SK-N-SH (cell line): ENCODE results near the gene RGS7. TPM values are rescaled to one million over a fixed set of nuclear protein-coding genes. Genes with fewer than 3 reads are reported as not detected.

ENCODE experiments used
- CTCF ChIA-PET: fragments of 300-600, 350-600 bp; formaldehyde crosslinking; extraction: SDS; loops from one replicate; lab custom pipeline; 2021; lab: Yijun Ruan, JAX
- POLR2A ChIA-PET: fragments of 350-600 bp; sonication (Branson Sonifier 250); formaldehyde crosslinking; extraction: SDS; loops from one replicate; lab custom pipeline; 2020; ENCODE audit warnings: antibody characterized with exemption, inconsistent platforms; lab: Yijun Ruan, JAX
- DNase-seq: peaks from one replicate; pipeline ENCODE4 v3.0.0; 2012
- H2AFZ ChIP-seq: fragments of 200-600 bp; sonication (generic); 2 replicates; pipeline ENCODE4 v1.8.1; 2016; ENCODE audit warnings: antibody characterized with exemption, mild to moderate bottlenecking, low read depth
- H3F3A ChIP-seq: fragments of 200-600 bp; sonication (generic); replicated peaks from 2 replicates; pipeline ENCODE3; 2016; ENCODE audit warnings: antibody characterized with exemption, mild to moderate bottlenecking; ENCODE audit not compliant: insufficient read depth
- H3K27ac ChIP-seq, 2 experiments: fragments of 200-500 bp in 1 of 2; fragments of 200-600 bp in 1 of 2; sonication (Bioruptor generic) in 1 of 2; sonication (generic), shearing (Covaris generic) in 1 of 2; 2 replicates each; pipeline versions ENCODE4 v1.5.1 to v1.6.1; 2014 to 2016; ENCODE audit warnings: low read depth in 2 of 2, inconsistent platforms in 1 of 2, low read length in 1 of 2, mild to moderate bottlenecking in 1 of 2, mixed read lengths in 1 of 2
- H3K27me3 ChIP-seq: fragments of 200-600 bp; sonication (generic), shearing (Covaris generic); 2 replicates; pipeline ENCODE4 v1.6.1; 2016; ENCODE audit warnings: mixed run types; ENCODE audit not compliant: insufficient read depth
- H3K36me3 ChIP-seq, 2 experiments: fragments of 200-500 bp in 1 of 2; fragments of 200-600 bp in 1 of 2; sonication (Bioruptor generic) in 1 of 2; sonication (generic) in 1 of 2; replicated peaks in 1 of 2; 2 replicates each; pipeline versions ENCODE3 to v1.5.1; 2014 to 2016; ENCODE audit warnings: low read length in 1 of 2, mild to moderate bottlenecking in 1 of 2; ENCODE audit not compliant: insufficient read depth in 2 of 2, control insufficient read depth in 1 of 2
- H3K4me1 ChIP-seq, 2 experiments: fragments of 200-500 bp in 1 of 2; fragments of 200-600 bp in 1 of 2; sonication (Bioruptor generic) in 1 of 2; sonication (generic), shearing (Covaris generic) in 1 of 2; 2 replicates each; pipeline versions ENCODE4 v1.5.1 to v1.6.1; 2014 to 2016; ENCODE audit warnings: low read depth in 1 of 2, low read length in 1 of 2, mixed run types in 1 of 2; ENCODE audit not compliant: insufficient read depth in 2 of 2, control insufficient read depth in 1 of 2
- H3K4me2 ChIP-seq: fragments of 200-600 bp; sonication (generic), shearing (Covaris generic); 2 replicates; pipeline ENCODE4 v1.6.1; 2017; ENCODE audit warnings: mixed run types
- H3K4me3 ChIP-seq, 2 experiments: fragments of 200-500 bp in 1 of 2; fragments of 200-600 bp in 1 of 2; sonication (Bioruptor generic) in 1 of 2; sonication (generic), shearing (Covaris generic) in 1 of 2; 2 replicates each; pipeline versions ENCODE4 v1.5.1 to v1.8.1; 2014 to 2016; ENCODE audit warnings: low read depth in 2 of 2, inconsistent platforms in 1 of 2, low read length in 1 of 2, mild to moderate bottlenecking in 1 of 2, mixed read lengths in 1 of 2, moderate library complexity in 1 of 2
- H3K79me2 ChIP-seq: fragments of 200-600 bp; sonication (generic); 2 replicates; pipeline ENCODE4 v1.8.1; 2017; ENCODE audit warnings: mild to moderate bottlenecking; ENCODE audit not compliant: insufficient read depth
- H3K9ac ChIP-seq: fragments of 200-600 bp; sonication (generic); 2 replicates; pipeline ENCODE4 v1.6.1; 2017; ENCODE audit warnings: mixed run types
- H3K9me2 ChIP-seq: fragments of 200-600 bp; sonication (generic); 2 replicates; pipeline ENCODE4 v1.6.1; 2017; ENCODE audit warnings: mixed run types
- H3K9me3 ChIP-seq: fragments of 200-600 bp; sonication (generic); 2 replicates; pipeline ENCODE4 v1.6.1; 2017; ENCODE audit warnings: mixed run types, mild to moderate bottlenecking, moderate library complexity
- H4K20me1 ChIP-seq: fragments of 200-600 bp; sonication (generic); 2 replicates; pipeline ENCODE4 v1.6.1; 2017; ENCODE audit warnings: mild to moderate bottlenecking, mixed run types; ENCODE audit not compliant: insufficient read depth
- CTCF ChIP-seq: fragments of 200-600 bp; sonication (generic); IDR thresholded peaks from 2 replicates; pipeline ENCODE4 v1.6.1; 2017; ENCODE audit warnings: antibody characterized with exemption, mild to moderate bottlenecking, moderate library complexity
- ELF1 ChIP-seq: IDR thresholded peaks from 2 replicates; pipeline ENCODE4 v1.4.0; 2012
- EZH2phosphoT487 ChIP-seq: fragments of 200-600 bp; sonication (generic); IDR thresholded peaks from 2 replicates; pipeline ENCODE4 v1.6.1; 2017; ENCODE audit warnings: low read depth, mixed run types, mild to moderate bottlenecking, antibody characterized with exemption, moderate library complexity, borderline replicate concordance
- GATA2 ChIP-seq: sonication (generic); formaldehyde crosslinking; IDR thresholded peaks from 2 replicates; pipeline ENCODE4 v1.5.0; 2020; ENCODE audit warnings: mild to moderate bottlenecking, missing genetic modification reagents
- MEF2A ChIP-seq: IDR thresholded peaks from 2 replicates; pipeline ENCODE4 v1.4.0; 2012; ENCODE audit warnings: low read depth, borderline replicate concordance
- NRF1 ChIP-seq: IDR thresholded peaks from 2 replicates; pipeline ENCODE4 v1.6.1; 2012; ENCODE audit warnings: low read depth, mild to moderate bottlenecking, low read length
- RAD21 ChIP-seq: IDR thresholded peaks from 2 replicates; pipeline ENCODE4 v1.6.1; 2012; ENCODE audit warnings: mild to moderate bottlenecking, low read length
- REST ChIP-seq: IDR thresholded peaks from 2 replicates; pipeline ENCODE4 v1.6.1; 2012; ENCODE audit warnings: mild to moderate bottlenecking, low read depth, low read length, moderate library complexity
- RXRA ChIP-seq: IDR thresholded peaks from 2 replicates; pipeline ENCODE4 v1.4.0; 2012; ENCODE audit warnings: low read depth, mild to moderate bottlenecking, borderline replicate concordance
- SIN3A ChIP-seq: IDR thresholded peaks from 2 replicates; pipeline ENCODE4 v1.6.1; 2012; ENCODE audit warnings: low read depth, mild to moderate bottlenecking, low read length, moderate library complexity, borderline replicate concordance
- TCF12 ChIP-seq: IDR thresholded peaks from 2 replicates; pipeline ENCODE4 v1.4.0; 2012
- USF1 ChIP-seq: IDR thresholded peaks from 2 replicates; pipeline ENCODE4 v1.4.0; 2012; ENCODE audit warnings: low read depth, borderline replicate concordance
- USF2 ChIP-seq: fragments of 150-350 bp; IDR thresholded peaks from 2 replicates; pipeline ENCODE4 v1.6.1; 2017; ENCODE audit warnings: antibody characterized with exemption, low read length, low read depth, borderline replicate concordance
- YY1 ChIP-seq: IDR thresholded peaks from 2 replicates; pipeline ENCODE4 v1.4.0; 2012; ENCODE audit warnings: low read depth, mild to moderate bottlenecking
- ZBTB33 ChIP-seq: IDR thresholded peaks from 2 replicates; pipeline ENCODE4 v1.4.0; 2012; ENCODE audit warnings: low read depth, borderline replicate concordance
- WGBS: methylation state at CpG from one replicate; pipeline ENCODE4 v1.1.6; 2017; ENCODE audit warnings: low lambda C conversion rate; 5-methylcytosine and 5-hydroxymethylcytosine counted together
- polyA plus RNA-seq, 3 experiments: library from polyadenylated mRNA; depleted of rRNA; stranded (reverse); fragments of >200 nt; gene quantifications; 2 replicates each; pipeline ENCODE4 v1.2.3, GENCODE V29; 2012

Gene RGS7
- polyA plus RNA-seq, 1 of the 3 experiments (the other 2 are of a cell fraction), result 0.36 TPM

- Histone ChIP-seq H3K27ac (no peak overlapping the region), H4K20me1 (no peaks in the 10 kb centered on the region), H3K4me2 (no peak overlapping the region), H3K9ac (no peak overlapping the region), H3K79me2 (no peaks in the 10 kb centered on the region), H3K27me3 (no peaks in the 10 kb centered on the region), H2AFZ (no peak overlapping the region), H3K36me3 (no peaks in the 10 kb centered on the region), H3K9me2 (no peaks in the 10 kb centered on the region), H3K4me3 (no peak overlapping the region), H3K4me1 (no peaks in the 10 kb centered on the region), H3K9me3 (no peaks in the 10 kb centered on the region; the same call in 1 of the 2 replicates), H3F3A (no peaks in the 10 kb centered on the region)
- ChIA-PET POLR2A (no interaction called here), CTCF (no interaction called here)
- WGBS, result 27% methylated on average over 1 of the region's 1 CpG
- DNase-seq, result no peak
- TF ChIP-seq EZH2phosphoT487 (no peak), CTCF (no peak), SIN3A (no peak), NRF1 (no peak), RXRA (no peak), ZBTB33 (no peak), TCF12 (no peak), MEF2A (no peak), ELF1 (no peak)
Observed at GRCh38 chr1:241250465-241250864, 106.5 kb downstream of the RGS7 start.

- no peaks in the 10 kb centered on the region for H3K79me2 ChIP-seq
- H3K4me1 ChIP-seq, result no peaks in the 10 kb centered on the region; a peak in 1 of 4 replicates
- ChIA-PET CTCF (no interaction called here), POLR2A (no interaction called here)
- H3K4me3 ChIP-seq, result no peak overlapping the region
- H2AFZ ChIP-seq, result no peak overlapping the region
- no peaks in the 10 kb centered on the region for H3K27me3 ChIP-seq
- no peak overlapping the region for H3K4me2 ChIP-seq
- no peak overlapping the region for H3K9ac ChIP-seq
- H4K20me1 ChIP-seq, result no peaks in the 10 kb centered on the region
- H3K9me3 ChIP-seq, result no peaks in the 10 kb centered on the region
- no peaks in the 10 kb centered on the region for H3K9me2 ChIP-seq
- no peaks in the 10 kb centered on the region for H3F3A ChIP-seq
- H3K27ac ChIP-seq, result no peak overlapping the region
- TF ChIP-seq USF1 (no peak), MEF2A (no peak), YY1 (no peak), ELF1 (no peak), REST (no peak), USF2 (no peak), RAD21 (no peak), GATA2 (CRISPR knock-in tag) (no peak)
- no peak for DNase-seq
- WGBS, result 45% methylated on average over 5 of the region's 5 CpGs
- no peaks in the 10 kb centered on the region for H3K36me3 ChIP-seq
Observed at GRCh38 chr1:241240069-241240468, 116.9 kb downstream of the RGS7 start.
